Heart left ventricle (tissue), 16 donors: ENCODE data around the gene RAB44. TPM values are rescaled to one million over a fixed set of nuclear protein-coding genes. Genes with fewer than 3 reads are reported as not detected.

Experiments used
- ATAC-seq, 4 donors: fragments of 200-7000 bp; cut with Tn5 transposase; one replicate each; pipeline ENCODE4 v1.9.1; 2020 to 2022; ENCODE audit warnings: moderate library complexity in 4 of 4, mild to moderate bottlenecking in 3 of 4, moderate number of reproducible peaks in 1 of 4
- DNase-seq, 5 donors: peaks; one replicate each; pipeline ENCODE4 v3.0.0-alpha.2; 2020
- H3K27ac ChIP-seq, 12 donors: fragments of 200-600 bp; sonication (generic) in 4 of 12; one replicate each; pipeline versions ENCODE4 v1.5.0 to v1.8.0; 2016 to 2022; ENCODE audit warnings: mild to moderate bottlenecking in 2 of 12
- H3K27me3 ChIP-seq, 9 donors: fragments of 200-600 bp; sonication (generic) in 2 of 9; one replicate each; pipeline versions ENCODE4 v1.5.1 to v1.8.0; 2016 to 2022; ENCODE audit warnings: mild to moderate bottlenecking in 3 of 9
- H3K36me3 ChIP-seq, 9 donors: fragments of 200-600 bp; sonication (generic) in 2 of 9; one replicate each; pipeline versions ENCODE4 v1.5.0 to v1.8.0; 2018 to 2022; ENCODE audit warnings: mild to moderate bottlenecking in 2 of 9
- H3K4me1 ChIP-seq, 12 donors: fragments of 200-600 bp; sonication (generic) in 4 of 12; one replicate each; pipeline versions ENCODE4 v1.5.0 to v1.8.0; 2016 to 2022; ENCODE audit warnings: mild to moderate bottlenecking in 3 of 12
- H3K4me3 ChIP-seq, 12 donors: fragments of 200-600 bp; sonication (generic) in 4 of 12; one replicate each; pipeline versions ENCODE4 v1.5.0 to v1.8.0; 2017 to 2022; ENCODE audit warnings: mild to moderate bottlenecking in 9 of 12, moderate library complexity in 4 of 12
- H3K9me3 ChIP-seq, 12 donors: fragments of 200-600 bp; sonication (generic) in 4 of 12; one replicate each; pipeline versions ENCODE4 v1.5.0 to v1.8.0; 2016 to 2022; ENCODE audit warnings: mild to moderate bottlenecking in 1 of 12
- CTCF ChIP-seq, 12 donors: fragments of 200-600 bp; sonication (generic) in 4 of 12; IDR thresholded peaks; one replicate each; pipeline versions ENCODE4 v1.5.0 to v1.8.0; 2018 to 2022; ENCODE audit warnings: antibody characterized with exemption in 12 of 12, mild to moderate bottlenecking in 5 of 12
- POLR2A ChIP-seq, 2 donors: fragments of 450-650 bp; IDR thresholded peaks; one replicate each; pipeline ENCODE4 v1.6.1; 2017; ENCODE audit warnings: antibody characterized with exemption in 2 of 2, mild to moderate bottlenecking in 2 of 2, moderate library complexity in 2 of 2
- WGBS, 4 donors: extraction: QIAGEN DNeasy Blood & Tissue Kit in 2 of 4; methylation state at CpG; one replicate each; pipeline versions ENCODE4 v1.1.5 to v1.1.7; 2013 to 2018; 5-methylcytosine and 5-hydroxymethylcytosine counted together
- intact Hi-C, 10 donors: fragments of 100-400 bp; cut with DNase I; formaldehyde crosslinking; loops; one replicate each; pipeline versions ENCODE4 v1.11.1 to v1.14.2; 2022
- polyA plus RNA-seq, 2 donors: library from polyadenylated mRNA; stranded (reverse); fragments of 200-250 nt; gene quantifications; one replicate each; pipeline ENCODE4 v1.2.3, GENCODE V29; 2013
- total RNA-seq, 9 donors: library from RNA; depleted of rRNA in 2 of 9; stranded (reverse); fragments of >200 nt in 2 of 9; fragmentation: NEBNext Ultra II Directional in 3 of 9; extraction: Animal tissue kit (Norgen Biotek cat#: 25700) in 3 of 9; gene quantifications; one replicate each; pipeline versions ENCODE4 v1.1.0 to v1.2.4, GENCODE V29; 2016 to 2023
- donor health status: ischemic (EF 13 %, LVEDD 7.1; RV severe dilation, severe dysfunction).
- donor health status: healthy with polysubstance abuse.
- donor health status: DM: no; HTN: yes; CAD: no.
- donor health status: DM: no; HTN: no; CAD: no.
- donor health status: ischemic (EF 25% LVEDD 6.9; RV normal size, moderate dysfunction).
- donor health status: ischemic (EF 25% LVEDD 5.7; RV mildly dilated, moderate dysfunction).
- donor health status: healthy.
- donor health status: DM: yes; HTN: yes; CAD: no.
- donor health status: ischemic (EF 35%, LVEDD 5.7; RV mildly dilated, moderate dysfunction).
- donor health status: nonischemic (EF 11% LVEDD 7.7; RV severe dilation, severe dysfunction).
- donor health status: DM: yes; HTN: yes; CAD: no.
- donor health status: PGD.
- donor health status: ischemic (EF 29% LVEDD 5.4; RV normal size, mild dysfunction).
- donor health status: nonischemic (EF 23%, LVEDD 6.1; RV moderate dilation, normal function).

The RAB44 gene
- total and polyA plus RNA-seq, 11 donors, result 0.04 to 0.32 (median 0.08) TPM; not detected in 5

DNA sequence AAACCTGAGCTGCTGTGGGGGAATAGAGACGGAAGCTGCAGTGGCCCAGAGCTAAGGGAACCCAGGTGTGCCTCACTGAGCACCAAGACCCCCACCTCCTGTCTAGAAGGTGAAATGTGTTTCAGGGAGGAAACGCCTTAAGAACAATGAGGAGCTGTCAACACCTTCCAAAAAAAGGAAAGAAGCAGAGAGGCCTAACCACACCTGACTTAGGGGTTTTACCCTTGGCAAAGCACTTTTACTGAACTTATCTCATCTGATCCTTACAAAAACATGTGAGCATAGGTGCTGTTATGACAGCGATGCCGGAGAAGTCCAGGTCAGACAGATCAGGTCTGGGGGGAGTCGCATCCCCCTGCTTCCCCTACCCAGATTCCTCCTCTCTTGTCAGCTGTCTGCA lies 35.2 kb upstream of the RAB44 start:
- H3K4me3 ChIP-seq, result no peak overlapping the region
- H3K4me1 ChIP-seq, result peaks cover 0 to 39% (median 19%) of the 10 kb centered on the region in 12 donors
- H3K36me3 ChIP-seq, result no peaks in the 10 kb centered on the region
- peaks cover 0 to 14% (median 0%) of the 10 kb centered on the region in 9 donors for H3K27me3 ChIP-seq
- no peak overlapping the region for H3K27ac ChIP-seq
- TF ChIP-seq POLR2A (IDR thresholded peaks at IDR 0.05) (no peak), CTCF (IDR thresholded peaks at IDR 0.05) (no peak)
- 90 to 98% (median 92%) methylated on average over 5 of the region's 5 CpGs for WGBS, 4 donors
- ATAC-seq (no peak), DNase-seq (no peak)
- no peaks in the 10 kb centered on the region for H3K9me3 ChIP-seq
- intact Hi-C loops, result no loop called here

DNA sequence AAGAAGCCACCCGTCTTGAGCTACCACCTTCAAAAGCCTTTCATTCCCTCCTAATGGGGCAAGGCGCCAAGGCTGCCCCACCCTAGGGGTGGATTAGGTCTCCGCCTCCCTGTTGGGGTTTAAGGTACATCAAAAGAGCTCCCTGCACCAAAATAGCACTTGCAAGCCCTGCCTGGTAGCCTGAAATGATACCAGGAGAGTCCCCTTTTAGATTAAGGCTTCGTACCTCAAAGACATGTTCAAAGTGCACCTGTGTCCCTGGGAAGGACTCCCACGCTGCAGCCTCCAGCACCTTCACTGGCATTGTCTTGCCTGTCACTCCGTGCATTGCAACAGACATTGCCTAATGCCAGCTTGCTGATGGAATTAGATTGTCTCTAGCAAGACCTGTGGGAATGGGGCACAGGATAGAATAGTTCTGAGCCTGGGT lies 34.8 kb upstream of the RAB44 start:
- ATAC-seq (no peak), DNase-seq (no peak)
- no peaks in the 10 kb centered on the region for H3K9me3 ChIP-seq
- H3K27me3 ChIP-seq, result peaks cover 0 to 14% (median 0%) of the 10 kb centered on the region in 9 donors
- intact Hi-C loops, result no loop called here
- H3K36me3 ChIP-seq, result no peaks in the 10 kb centered on the region
- no peak overlapping the region for H3K27ac ChIP-seq
- TF ChIP-seq CTCF (IDR thresholded peaks at IDR 0.05), result no peak
- no peak for TF ChIP-seq POLR2A (IDR thresholded peaks at IDR 0.05)
- no peak overlapping the region for H3K4me3 ChIP-seq
- peaks cover 0 to 43% (median 23%) of the 10 kb centered on the region in 12 donors for H3K4me1 ChIP-seq
- WGBS, 4 donors, result 70 to 79% (median 72%) methylated on average over 6 of the region's 6 CpGs

DNA sequence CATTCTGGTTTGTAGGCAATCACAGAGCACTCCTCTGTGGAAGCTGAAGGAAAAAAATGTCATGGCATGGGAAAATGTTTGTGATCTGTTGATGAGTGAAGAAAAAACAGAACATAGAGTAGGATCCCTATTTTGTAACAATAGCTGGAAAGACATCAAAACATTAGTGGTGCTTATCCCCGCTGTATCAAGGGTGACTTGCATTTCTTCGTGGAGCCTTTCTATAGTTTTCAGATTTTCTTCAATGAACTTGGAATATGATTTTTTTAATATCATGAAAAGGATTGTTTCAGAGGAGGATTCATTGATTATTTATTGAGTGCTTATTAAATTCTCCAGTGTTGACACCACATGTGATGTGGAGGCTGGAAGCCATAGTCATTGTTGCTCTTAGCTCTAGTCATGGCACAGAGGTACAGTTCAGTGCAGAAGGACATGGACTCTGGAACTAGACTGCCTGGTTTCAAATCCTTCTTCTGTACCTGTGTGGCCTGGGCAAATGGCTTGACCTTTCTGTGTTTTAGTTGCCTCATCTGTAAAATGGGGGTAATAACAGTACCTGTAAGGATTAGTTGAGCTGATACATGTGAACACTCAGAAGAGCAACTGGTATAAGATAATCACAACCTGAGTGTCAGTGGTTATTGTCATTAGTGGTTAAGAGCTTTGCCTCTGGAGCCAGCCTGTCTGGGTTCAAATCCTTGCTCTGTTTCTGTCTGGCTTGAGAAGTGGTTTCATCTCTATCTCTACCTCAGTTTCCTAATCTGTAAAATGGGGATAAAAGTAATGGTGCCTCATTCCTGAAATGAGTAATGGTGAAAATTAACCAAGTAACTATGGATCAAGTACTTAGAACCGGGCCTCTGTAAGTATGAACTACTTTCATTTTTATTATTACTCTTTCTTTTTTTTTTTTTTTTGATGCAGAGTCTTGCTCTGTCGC lies 33.9 kb upstream of the RAB44 start:
- no peak overlapping the region for H3K27ac ChIP-seq
- ATAC-seq (no peak), DNase-seq (no peak)
- TF ChIP-seq CTCF (IDR thresholded peaks at IDR 0.05) (no peak), POLR2A (IDR thresholded peaks at IDR 0.05) (no peak)
- H3K4me1 ChIP-seq, result peaks cover 0 to 51% (median 23%) of the 10 kb centered on the region in 12 donors
- H3K36me3 ChIP-seq, result no peaks in the 10 kb centered on the region
- WGBS, 4 donors, result 75 to 86% (median 79%) methylated on average over 4 of the region's 4 CpGs
- intact Hi-C loops, result no loop called here
- no peak overlapping the region for H3K4me3 ChIP-seq
- H3K27me3 ChIP-seq, result peaks cover 0 to 14% (median 0%) of the 10 kb centered on the region in 9 donors
- H3K9me3 ChIP-seq, result no peaks in the 10 kb centered on the region

- H3K4me3 ChIP-seq, result no peak overlapping the region
- peaks cover 0 to 41% (median 20%) of the 10 kb centered on the region in 12 donors for H3K4me1 ChIP-seq
- TF ChIP-seq POLR2A (IDR thresholded peaks at IDR 0.05) (no peak), CTCF (IDR thresholded peaks at IDR 0.05) (no peak)
- no peak overlapping the region for H3K27ac ChIP-seq
- no peaks in the 10 kb centered on the region for H3K36me3 ChIP-seq
- no peak for DNase-seq
- 79 to 98% (median 97%) methylated on average over 4 of the region's 4 CpGs for WGBS, 4 donors
- intact Hi-C loops, result no loop called here
- H3K27me3 ChIP-seq, result peaks cover 0 to 9% (median 0%) of the 10 kb centered on the region in 9 donors
- no peak for ATAC-seq
- H3K9me3 ChIP-seq, result no peaks in the 10 kb centered on the region
Measured at GRCh38 chr6:36665180-36665579, 32.4 kb upstream of the RAB44 start.
